HG03280 (cell line): ENCODE data around the gene PXDN.
"Not testable (repeated sequence)": the region's sequence is repeated elsewhere in the genome, so short reads cannot be mapped to it uniquely, and the experiment has no call there.

Source experiments
- ATAC-seq: cut with Tn5 transposase; IDR thresholded peaks from one replicate; pipeline ENCODE4 v1.9.1; 2021; ENCODE audit warnings: mild to moderate bottlenecking, moderate library complexity; ENCODE audit not compliant: unreplicated experiment

PXDN gene

DNA sequence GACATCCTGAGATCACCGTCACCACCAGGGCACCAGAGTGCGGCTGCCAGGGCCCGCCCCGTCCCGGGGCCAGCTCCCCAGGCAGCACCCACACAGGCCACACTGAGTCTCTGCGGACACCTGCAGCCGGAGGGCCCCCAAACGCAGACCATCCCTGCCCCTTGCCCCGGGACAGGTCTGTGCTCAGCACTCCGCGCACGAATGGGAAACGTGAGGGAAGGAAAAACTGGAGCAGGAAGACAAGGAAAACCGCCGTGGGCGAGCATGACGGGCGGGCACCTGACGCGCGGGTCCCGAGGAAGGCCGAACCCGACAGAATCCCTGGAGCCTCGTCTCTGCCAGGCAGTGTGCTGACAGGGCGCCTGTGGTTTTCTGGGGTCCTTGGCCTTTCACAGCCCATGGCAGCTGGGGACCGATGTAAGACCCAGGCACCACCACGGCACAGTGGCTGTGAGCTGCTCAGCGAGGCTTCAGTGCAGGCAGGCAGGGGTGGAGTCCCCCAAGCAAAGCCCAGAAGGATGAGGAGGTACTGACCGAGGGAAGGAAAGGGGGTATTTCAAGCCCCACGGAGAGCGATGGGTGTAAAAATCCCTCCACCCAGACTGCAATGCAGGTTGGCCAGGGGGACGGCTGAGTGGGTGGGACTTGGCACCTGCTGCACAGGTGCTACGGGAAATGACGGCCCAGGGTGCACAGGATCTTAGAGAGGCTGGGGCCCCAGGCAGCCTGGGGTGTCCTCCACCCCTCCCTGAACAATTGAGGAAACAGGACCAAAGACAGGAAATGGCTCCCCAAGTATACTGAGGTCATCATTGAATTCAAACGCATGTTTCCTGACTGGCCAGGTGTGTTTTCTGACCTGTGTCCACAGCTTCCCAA, 59.0 kb downstream of the PXDN start:
- no peak for ATAC-seq

GRCh38 chr2:1683297-1683696, 61.0 kb downstream of the PXDN start:
- no peak for ATAC-seq

DNA sequence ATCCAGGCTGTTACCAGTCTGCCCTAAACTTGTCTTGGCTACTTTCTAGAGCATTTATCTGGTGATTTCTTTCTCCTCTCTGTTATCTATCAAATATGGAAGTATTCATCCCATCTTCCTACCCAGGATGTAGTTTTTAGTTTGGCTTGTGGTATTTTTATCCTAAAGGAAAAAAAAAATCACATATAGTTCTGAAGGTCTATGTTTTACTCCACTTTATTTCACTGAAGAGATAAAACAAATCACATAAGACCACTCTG, 62.2 kb downstream of the PXDN start:
- no peak for ATAC-seq

- no peak for ATAC-seq
Measured at GRCh38 chr2:1681323-1682180, 62.8 kb downstream of the PXDN start.

- ATAC-seq = no peak
Measured at GRCh38 chr2:1681017-1681318, 63.3 kb downstream of the PXDN start.

DNA sequence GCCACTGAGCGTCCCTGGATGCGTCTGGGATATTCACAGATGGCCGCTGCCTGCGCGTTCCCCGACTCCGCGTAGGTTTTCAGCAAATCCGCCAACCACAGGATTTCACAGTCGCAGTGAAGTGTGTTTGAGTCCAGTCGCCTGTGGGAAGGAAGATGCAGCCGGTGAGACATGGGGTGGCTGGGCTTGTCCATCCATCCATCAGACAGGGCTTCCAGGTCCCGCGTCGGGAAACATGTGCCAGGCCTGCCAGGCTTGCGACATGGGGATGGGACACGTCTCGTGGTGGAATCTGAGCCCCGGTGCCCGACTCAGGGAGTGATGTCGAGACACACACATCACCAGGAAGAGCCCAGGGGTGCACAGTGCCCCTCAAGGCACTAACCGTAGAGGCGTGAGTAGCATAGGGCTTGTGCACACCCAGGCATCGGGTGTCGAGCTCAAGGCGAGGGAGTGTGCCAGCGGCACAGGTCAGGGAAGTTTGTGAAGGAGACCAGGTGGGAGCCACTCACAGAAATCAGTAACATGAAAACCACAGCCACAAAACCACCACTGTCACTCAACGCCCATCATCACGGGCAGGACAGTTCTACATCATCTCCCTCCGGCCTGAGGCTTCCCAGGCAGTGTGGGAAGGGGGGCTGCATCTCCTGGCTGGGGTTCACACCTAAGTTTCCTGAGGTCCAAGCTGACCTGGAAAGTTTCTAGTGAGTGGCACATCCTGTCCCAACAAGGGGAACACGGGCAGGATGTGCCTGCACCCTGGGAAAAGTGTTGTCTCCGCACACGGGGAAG, 63.9 kb downstream of the PXDN start:
- no peak for ATAC-seq

DNA sequence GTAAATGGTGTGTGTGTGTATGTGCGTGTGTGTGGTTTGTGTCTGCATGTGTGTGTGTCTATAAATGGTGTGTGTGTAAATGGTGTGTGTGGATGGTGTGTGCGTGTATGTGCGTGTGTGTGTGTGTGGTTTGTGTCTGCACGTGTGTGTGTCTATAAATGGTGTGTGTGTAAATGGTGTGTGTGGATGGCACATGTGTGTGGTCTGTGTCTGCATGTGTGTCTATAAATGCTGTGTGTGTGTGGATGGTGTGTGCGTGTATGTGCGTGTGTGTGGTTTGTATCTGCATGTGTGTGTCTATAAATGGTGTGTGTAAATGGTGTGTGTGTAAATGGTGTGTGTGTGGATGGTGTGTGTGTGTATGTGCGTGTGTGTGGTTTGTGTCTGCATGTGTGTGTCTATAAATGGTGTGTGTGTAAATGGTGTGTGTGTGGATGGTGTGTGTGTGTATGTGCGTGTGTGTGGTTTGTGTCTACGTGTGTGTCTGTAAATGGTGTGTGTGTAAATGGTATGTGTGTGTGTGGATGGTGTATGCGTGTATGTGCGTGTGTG, 64.8 kb downstream of the PXDN start:
- not testable (repeated sequence) for ATAC-seq

- ATAC-seq = not testable (repeated sequence)
Measured at GRCh38 chr2:1679065-1679464, 65.2 kb downstream of the PXDN start.

GRCh38 chr2:1678609-1679008, 65.7 kb downstream of the PXDN start:
- ATAC-seq = no peak

GRCh38 chr2:1677821-1678165, 66.5 kb downstream of the PXDN start:
- ATAC-seq = no peak

- no peak for ATAC-seq
Measured at GRCh38 chr2:1676913-1677820, 67.1 kb downstream of the PXDN start.

- no peak for ATAC-seq
Measured at GRCh38 chr2:1676091-1676912, 68.0 kb downstream of the PXDN start.

- no peak for ATAC-seq
Measured at GRCh38 chr2:1675633-1676032, 68.7 kb downstream of the PXDN start.

- ATAC-seq = no peak
Measured at GRCh38 chr2:1674766-1675397, 69.4 kb downstream of the PXDN start.

GRCh38 chr2:1674276-1674675, 70.0 kb downstream of the PXDN start:
- ATAC-seq = no peak

DNA sequence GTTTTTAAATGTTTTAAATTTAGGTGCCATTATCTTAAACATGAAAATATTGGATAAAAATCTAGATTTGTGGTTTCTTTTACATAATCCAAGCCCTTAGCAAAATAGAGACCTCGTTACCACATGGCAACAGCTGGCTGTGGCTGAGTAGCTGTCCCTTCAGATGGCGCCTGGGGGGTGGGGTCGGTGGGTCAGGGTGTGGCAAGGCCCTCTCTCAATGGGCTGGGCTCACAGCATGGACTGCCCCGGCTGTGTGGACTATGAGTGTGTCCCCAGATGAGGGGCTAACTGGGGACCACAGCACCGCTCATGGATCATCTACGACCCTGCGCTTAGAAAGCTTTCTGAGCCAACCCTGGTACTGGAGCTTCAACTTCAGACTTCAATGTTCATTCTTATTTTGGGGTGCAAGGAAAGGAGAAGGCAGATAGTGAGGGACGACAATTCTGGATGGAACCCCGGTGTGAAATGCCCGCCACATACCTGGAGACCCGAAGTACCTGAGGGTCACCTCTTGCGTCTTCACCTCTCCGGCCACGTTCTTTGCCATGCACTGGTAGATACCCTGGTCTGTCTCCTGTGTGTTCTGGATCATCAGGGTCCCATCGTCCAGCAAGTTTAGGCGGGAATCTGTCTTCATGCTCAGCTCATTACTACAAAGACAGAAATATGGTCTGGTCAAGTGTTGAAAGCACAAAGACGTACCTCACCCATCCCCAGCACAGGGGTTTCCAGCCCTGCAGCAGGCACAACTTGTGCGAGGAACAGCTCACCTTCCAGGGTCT, 71.0 kb downstream of the PXDN start:
- no peak for ATAC-seq

DNA sequence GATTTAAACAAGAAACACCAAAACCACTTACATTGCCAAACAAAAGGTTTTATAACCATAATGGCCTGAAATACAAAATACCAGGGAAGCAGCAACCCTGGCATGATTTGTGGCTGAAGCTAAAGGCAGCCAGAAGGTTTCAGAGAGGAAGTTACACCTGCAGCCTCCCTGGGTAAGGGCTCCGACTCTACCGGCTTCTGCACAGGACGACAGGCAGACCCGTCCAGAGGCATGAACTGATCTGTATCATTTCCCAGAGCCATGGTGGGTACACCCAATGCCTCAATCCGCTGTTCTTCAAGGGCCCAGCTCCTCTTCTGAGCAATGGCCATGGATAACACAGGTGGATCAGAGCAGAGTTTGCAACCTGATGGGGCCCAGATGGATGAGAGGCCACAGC, 71.6 kb downstream of the PXDN start:
- no peak for ATAC-seq

- no peak for ATAC-seq
Measured at GRCh38 chr2:1671916-1672315, 72.4 kb downstream of the PXDN start.
